ENCODE data around the gene MMP24. TPM values are rescaled to one million over a fixed set of nuclear protein-coding genes. Genes with fewer than 3 reads are reported as not detected.
A peak's percentile ranks its signal among the peaks of the same experiment; 100 is the strongest.

Gene MMP24
- polyA plus RNA-seq, 1 of the 3 experiments (the other 2 are of a cell fraction): 18.1 TPM

GRCh38 chr20:35226884-35227681 lies 593 bp downstream of the MMP24 start:
- Histone ChIP-seq H3K9ac (no peak overlapping the region), H3K36me3 (replicated peaks in 1 of 2; ENCODE audit: control insufficient read depth in 1 of 2, insufficient read depth in 2 of 2, low read length in 1 of 2) (no peaks in the 10 kb centered on the region), H3K4me2 (peak overlapping the region; percentile 53; the same call in 1 of the 2 replicates), H3K9me3 (no peaks in the 10 kb centered on the region), H3K4me3 (ENCODE audit: low read depth in 2 of 2, low read length in 1 of 2) (peak overlapping the region; percentile 36 to 46; a peak in 3 of 4 replicates), H3K27ac (ENCODE audit: low read depth in 2 of 2, low read length in 1 of 2) (peak overlapping the region in 1 of 2 experiments; percentile 36; a peak in 1 of 4 replicates), H3K4me1 (ENCODE audit: control insufficient read depth in 1 of 2, insufficient read depth in 2 of 2, low read depth in 1 of 2, low read length in 1 of 2) (peaks cover 0 to under 1% of the 10 kb centered on the region in 2 experiments; a peak in 1 of 4 replicates), H4K20me1 (ENCODE audit: insufficient read depth) (no peaks in the 10 kb centered on the region), H2AFZ (ENCODE audit: low read depth) (no peak overlapping the region), H3K9me2 (no peaks in the 10 kb centered on the region), H3K79me2 (ENCODE audit: insufficient read depth) (no peaks in the 10 kb centered on the region), H3K27me3 (ENCODE audit: insufficient read depth) (no peaks in the 10 kb centered on the region), H3F3A (replicated peaks; ENCODE audit: insufficient read depth) (peaks cover 11% of the 10 kb centered on the region)
- DNase-seq: peak; percentile 86
- TF ChIP-seq, protein P1, sequence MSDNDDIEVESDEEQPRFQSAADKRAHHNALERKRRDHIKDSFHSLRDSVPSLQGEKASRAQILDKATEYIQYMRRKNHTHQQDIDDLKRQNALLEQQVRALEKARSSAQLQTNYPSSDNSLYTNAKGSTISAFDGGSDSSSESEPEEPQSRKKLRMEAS (IDR thresholded peaks at IDR 0.05; ENCODE audit: low read depth): peak; percentile 93
- TF ChIP-seq SIN3A (IDR thresholded peaks at IDR 0.05; ENCODE audit: borderline replicate concordance, low read depth, low read length) (peak; percentile 81; the same call in 1 of the 2 replicates), REST (IDR thresholded peaks at IDR 0.05; ENCODE audit: low read depth, low read length) (peak; percentile 99), FOXM1 (IDR thresholded peaks at IDR 0.05; ENCODE audit: low read depth) (no peak), FOSL2 (IDR thresholded peaks at IDR 0.05; ENCODE audit: borderline replicate concordance, low read depth) (no peak), RAD21 (IDR thresholded peaks at IDR 0.05; ENCODE audit: low read length) (no peak), MXI1 (IDR thresholded peaks at IDR 0.05; ENCODE audit: low read depth, low read length) (peak; percentile 80)
- ChIA-PET CTCF (interaction anchor here (0.6 to 3.4 kb wide), 6 partner anchors 13 to 354 kb away, joined by 3 to 19 read pairs (median 5); partner anchors contain the start of gene GGT7), POLR2A (interaction anchor here (0.5 to 1.9 kb wide), 3 partner anchors 15 to 88 kb away, joined by 3 to 4 read pairs (median 3); no protein-coding TSS in a partner anchor)
- WGBS (ENCODE audit: low lambda C conversion rate): 23% methylated on average over 19 of the region's 74 CpGs

DNA sequence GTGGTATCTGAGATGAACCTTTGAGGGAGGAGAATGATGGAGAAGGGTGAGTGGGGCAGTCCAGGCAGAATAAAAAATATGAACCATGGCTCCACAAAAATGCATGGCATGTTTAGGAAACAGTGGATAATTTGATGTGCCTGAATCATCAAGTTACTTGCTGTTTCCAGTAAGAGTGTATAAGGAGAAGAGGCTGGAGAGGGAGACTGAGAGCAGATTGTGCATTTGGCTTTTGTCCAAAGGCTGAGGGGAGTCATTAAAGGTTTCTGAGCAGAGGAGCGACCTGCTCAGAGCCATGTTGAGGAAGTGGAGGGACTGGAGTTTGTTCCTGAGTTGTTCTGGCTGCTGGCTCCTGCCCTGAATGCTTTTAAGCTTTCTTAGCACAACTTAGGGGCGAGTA lies 6.1 kb downstream of the MMP24 start:
- no peaks in the 10 kb centered on the region for H3K27me3 ChIP-seq (ENCODE audit: insufficient read depth)
- ChIA-PET CTCF (interaction anchor here (0.6 to 1.2 kb wide), 4 partner anchors 8 to 136 kb away, joined by 3 read pairs; no protein-coding TSS in a partner anchor), POLR2A (no interaction called here)
- H3F3A ChIP-seq (replicated peaks; ENCODE audit: insufficient read depth): peaks cover 20% of the 10 kb centered on the region
- H3K4me1 ChIP-seq (ENCODE audit: control insufficient read depth in 1 of 2, insufficient read depth in 2 of 2, low read depth in 1 of 2, low read length in 1 of 2): peaks cover 0 to 9% of the 10 kb centered on the region in 2 experiments; a peak in 2 of 4 replicates
- no peaks in the 10 kb centered on the region for H4K20me1 ChIP-seq (ENCODE audit: insufficient read depth)
- peak overlapping the region; percentile 39 for H3K4me2 ChIP-seq
- DNase-seq: no peak
- H3K9me2 ChIP-seq: no peaks in the 10 kb centered on the region
- H3K36me3 ChIP-seq (replicated peaks in 1 of 2; ENCODE audit: control insufficient read depth in 1 of 2, insufficient read depth in 2 of 2, low read length in 1 of 2): no peaks in the 10 kb centered on the region
- H3K4me3 ChIP-seq (ENCODE audit: low read depth in 2 of 2, low read length in 1 of 2): no peak overlapping the region
- H3K79me2 ChIP-seq (ENCODE audit: insufficient read depth): no peaks in the 10 kb centered on the region
- no peaks in the 10 kb centered on the region for H3K9me3 ChIP-seq
- peak overlapping the region; percentile 29 to 51; a peak in 3 of 4 replicates for H3K27ac ChIP-seq (ENCODE audit: low read depth in 2 of 2, low read length in 1 of 2)
- no peak overlapping the region for H3K9ac ChIP-seq
- 50% methylated on average over 1 of the region's 2 CpGs for WGBS (ENCODE audit: low lambda C conversion rate)
- no peak overlapping the region for H2AFZ ChIP-seq (ENCODE audit: low read depth)
- TF ChIP-seq, protein P1 (IDR thresholded peaks at IDR 0.05; ENCODE audit: low read depth): 0 out of 2 replicates have a peak, but pooled peaks have one; percentile 21
- TF ChIP-seq RAD21 (IDR thresholded peaks at IDR 0.05; ENCODE audit: low read length): no peak
- TF ChIP-seq SIN3A (IDR thresholded peaks at IDR 0.05; ENCODE audit: borderline replicate concordance, low read depth, low read length): peak; percentile 49; the same call in 1 of the 2 replicates
- TF ChIP-seq NFIC (IDR thresholded peaks at IDR 0.05; ENCODE audit: borderline replicate concordance): peak; percentile 90
- no peak for TF ChIP-seq RXRA (IDR thresholded peaks at IDR 0.05; ENCODE audit: borderline replicate concordance, low read depth)
- TF ChIP-seq, protein P2, sequence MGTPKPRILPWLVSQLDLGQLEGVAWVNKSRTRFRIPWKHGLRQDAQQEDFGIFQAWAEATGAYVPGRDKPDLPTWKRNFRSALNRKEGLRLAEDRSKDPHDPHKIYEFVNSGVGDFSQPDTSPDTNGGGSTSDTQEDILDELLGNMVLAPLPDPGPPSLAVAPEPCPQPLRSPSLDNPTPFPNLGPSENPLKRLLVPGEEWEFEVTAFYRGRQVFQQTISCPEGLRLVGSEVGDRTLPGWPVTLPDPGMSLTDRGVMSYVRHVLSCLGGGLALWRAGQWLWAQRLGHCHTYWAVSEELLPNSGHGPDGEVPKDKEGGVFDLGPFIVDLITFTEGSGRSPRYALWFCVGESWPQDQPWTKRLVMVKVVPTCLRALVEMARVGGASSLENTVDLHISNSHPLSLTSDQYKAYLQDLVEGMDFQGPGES (IDR thresholded peaks at IDR 0.05; ENCODE audit: low read depth, low read length): no peak
- peak in 1 of 2 experiments; percentile 66; a peak in 2 of 4 replicates for TF ChIP-seq EP300 (IDR thresholded peaks at IDR 0.05; ENCODE audit: borderline replicate concordance in 1 of 2, low read depth in 1 of 2, low read length in 1 of 2)
- TF ChIP-seq USF1 (IDR thresholded peaks at IDR 0.05; ENCODE audit: borderline replicate concordance, low read depth): no peak
- TF ChIP-seq POLR2AphosphoS5 (IDR thresholded peaks at IDR 0.05; ENCODE audit: low read depth, low read length): peak; percentile 29; the same call in 1 of the 2 replicates
- TF ChIP-seq FOSL2 (IDR thresholded peaks at IDR 0.05; ENCODE audit: borderline replicate concordance, low read depth): peak; percentile 67; the same call in 1 of the 2 replicates

Data from SK-N-SH (cell line).